Activated T-cell treated with anti-CD3 and anti-CD28 coated beads for 1 hour (primary cell): Measurements from ENCODE around the gene TMEM221.
"Not testable (repeated sequence)": the region's sequence is repeated elsewhere in the genome, so short reads cannot be mapped to it uniquely, and the experiment has no call there.

Source experiments
- DNase-seq: peaks from one replicate; pipeline ENCODE4 v3.0.0-alpha.2; 2020; ENCODE audit warnings: low read depth

TMEM221 gene

DNA sequence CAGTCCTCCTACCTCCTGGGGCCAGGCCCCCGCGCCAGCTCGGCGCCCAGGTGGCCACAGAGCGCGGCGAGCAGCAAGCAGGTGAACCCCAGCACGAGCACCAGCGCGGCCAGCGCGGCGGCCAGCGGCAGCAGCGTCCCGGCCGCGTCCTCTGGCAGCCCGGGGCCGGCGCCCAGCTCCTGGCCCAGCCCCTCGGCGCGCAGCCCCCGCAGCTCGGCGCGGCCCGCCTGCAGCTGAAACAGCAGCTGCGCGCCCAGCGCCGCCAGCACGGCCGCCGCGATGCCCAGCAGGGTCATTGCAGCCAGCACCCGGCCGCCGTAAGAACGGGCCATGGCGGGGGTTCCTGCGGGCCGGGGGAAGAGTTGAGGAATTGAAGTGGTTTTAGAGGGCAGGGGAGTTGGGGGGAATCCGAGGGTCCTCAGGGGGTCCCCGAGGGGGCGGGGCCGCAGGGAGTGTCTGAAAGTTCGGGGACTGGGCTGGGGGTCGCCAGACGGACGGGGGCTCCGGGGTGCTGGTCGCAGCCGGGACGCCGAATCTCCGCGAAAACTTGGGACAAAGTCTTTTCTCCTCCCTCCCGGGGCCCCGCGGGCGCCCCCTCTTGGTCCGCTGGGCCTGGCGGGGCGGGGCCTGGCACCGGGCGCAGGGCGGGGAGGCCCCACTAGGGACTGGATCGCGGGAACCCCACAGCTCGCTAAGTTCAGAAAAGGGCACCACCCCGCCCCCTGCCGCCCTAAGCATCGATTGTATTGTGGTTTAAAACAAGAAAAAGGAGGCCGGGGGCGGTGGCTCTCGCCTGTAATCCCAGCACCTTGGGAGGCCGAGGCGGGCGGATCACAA lies at the start of gene TMEM221:
TMEM221 (minus strand) TSS at position 538 of the 837 bp plus-strand sequence; CDS start at position 332, 206 bp downstream.
- DNase-seq = peak; percentile 42

DNA sequence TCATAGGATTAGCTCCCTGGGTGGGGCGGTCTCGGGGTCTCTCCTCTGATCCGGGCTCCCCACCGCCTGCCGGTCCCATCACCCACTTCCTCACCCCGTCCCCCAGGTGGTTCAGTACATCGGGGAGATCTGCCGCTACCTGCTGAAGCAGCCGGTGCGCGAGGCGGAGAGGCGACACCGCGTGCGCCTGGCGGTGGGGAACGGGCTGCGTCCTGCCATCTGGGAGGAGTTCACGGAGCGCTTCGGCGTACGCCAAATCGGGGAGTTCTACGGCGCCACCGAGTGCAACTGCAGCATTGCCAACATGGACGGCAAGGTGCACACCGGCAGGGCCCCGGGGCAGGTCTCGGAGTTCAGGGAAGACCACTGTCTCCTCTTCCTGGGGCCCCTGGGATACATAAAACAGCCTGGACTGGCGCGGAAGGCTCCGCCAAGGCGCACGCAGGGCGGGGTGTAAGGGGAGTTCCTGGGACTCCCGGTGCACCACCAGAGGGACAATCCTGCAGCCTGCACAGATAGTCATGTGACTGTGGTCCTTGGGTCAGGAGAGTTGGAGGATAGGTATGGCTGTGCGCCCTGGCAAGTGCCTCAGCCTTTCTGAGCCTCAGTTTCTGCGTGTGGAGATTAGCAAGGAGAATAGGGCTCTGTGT lies 48.8 kb upstream of the TMEM221 start:
- no peak for DNase-seq

DNA sequence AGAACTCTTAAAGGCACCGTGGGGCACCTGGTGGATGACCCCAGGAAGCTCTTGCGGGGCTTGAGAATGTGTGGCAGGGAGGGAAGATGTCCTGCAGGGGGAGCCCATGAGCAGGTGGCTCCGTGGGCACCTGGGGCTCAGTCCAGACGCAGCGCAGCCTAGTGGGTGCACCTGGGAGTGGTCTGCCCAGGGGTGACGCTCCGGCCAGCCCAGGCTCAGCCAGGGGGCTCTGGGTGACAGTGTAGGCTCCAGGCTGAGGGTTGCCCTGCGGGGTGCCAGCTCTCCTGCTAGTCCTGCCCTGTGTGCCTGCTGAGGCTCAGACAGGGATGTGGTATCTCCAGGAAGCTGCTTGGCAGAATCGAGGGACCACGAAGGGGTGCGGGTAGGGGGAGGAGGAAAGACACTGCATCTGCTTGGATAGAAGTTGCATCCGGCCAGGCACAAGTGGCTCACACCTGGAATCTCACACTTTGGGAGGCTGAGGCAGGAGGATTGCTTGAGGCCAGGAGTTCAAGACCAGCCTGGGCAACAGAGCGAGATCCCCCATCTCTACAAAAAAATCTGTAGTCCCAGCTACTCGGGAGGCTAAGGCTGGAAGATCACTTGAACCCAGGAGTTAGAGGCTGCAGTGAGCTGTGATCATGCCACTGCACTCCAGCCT lies 48.0 kb upstream of the TMEM221 start:
- DNase-seq = peak; percentile 78

DNA sequence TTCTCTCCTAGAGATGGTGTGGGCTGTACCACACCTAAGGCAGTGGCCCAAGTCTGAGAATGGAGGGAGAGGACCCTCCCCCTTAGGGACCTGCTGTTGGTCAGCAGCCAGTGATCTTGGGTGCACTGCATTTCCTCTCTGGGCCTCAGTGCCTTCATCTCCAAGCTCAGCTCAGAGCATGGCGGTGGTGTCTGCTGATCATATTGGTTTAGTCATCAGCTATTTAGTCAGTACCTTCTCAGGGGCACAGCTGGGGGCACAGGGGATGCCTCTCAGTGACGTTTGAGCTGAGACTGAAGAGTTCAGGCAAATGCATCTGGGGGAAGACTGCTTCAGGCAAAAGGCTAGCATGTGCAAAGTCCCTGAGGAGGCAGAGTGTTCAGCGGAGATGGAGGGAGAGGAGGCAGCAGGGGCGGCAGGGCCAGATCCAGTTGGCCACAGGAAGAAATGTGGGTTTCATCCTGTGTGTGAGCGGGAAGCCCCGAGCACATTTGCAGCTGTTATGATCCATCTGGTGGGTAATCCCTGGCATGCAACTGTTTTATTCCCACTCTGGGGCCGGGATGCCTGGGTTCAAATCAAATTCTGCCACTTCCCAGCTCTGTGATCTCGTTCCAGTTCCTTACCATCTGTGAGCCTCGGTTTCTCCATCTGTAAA lies 47.3 kb upstream of the TMEM221 start:
- DNase-seq = no peak

DNA sequence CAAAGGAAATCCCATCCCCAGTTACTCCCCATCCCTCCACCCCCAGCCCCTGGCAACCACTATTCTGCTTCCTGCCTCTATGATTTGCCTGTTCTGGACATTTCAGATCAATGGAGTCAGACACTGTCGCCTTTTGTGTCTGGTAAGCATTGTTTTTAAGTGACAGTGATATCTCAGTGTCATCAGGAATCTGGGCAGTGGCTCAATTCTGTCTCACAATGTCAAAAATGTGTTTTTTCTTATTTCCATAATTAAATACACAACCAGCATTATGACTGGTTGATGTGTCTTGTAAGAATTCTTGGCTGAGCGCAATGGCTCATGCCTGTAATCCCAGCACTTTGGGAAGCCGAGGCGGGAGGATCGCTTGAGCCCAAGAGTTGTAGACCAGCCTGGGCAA lies 42.8 kb upstream of the TMEM221 start:
- DNase-seq = no peak

DNA sequence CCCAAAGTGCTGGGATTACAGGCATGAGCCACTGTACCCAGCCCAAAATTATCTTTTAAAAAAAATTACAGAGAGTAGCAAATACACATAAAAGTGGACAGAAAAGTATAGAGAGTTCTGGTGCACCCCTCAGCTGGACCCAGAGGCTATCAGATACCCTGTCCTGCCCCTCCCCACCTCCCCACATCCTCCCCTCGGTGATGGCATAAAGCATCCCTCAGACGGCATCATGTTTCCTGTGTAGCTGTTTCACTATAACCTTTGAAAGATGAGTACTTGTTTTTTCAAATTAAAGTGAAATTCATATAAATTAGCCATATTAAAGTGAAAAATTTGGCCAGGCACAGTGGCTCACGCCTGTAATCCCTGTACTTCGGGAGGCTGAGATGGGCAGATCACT lies 41.9 kb upstream of the TMEM221 start:
- no peak for DNase-seq

DNA sequence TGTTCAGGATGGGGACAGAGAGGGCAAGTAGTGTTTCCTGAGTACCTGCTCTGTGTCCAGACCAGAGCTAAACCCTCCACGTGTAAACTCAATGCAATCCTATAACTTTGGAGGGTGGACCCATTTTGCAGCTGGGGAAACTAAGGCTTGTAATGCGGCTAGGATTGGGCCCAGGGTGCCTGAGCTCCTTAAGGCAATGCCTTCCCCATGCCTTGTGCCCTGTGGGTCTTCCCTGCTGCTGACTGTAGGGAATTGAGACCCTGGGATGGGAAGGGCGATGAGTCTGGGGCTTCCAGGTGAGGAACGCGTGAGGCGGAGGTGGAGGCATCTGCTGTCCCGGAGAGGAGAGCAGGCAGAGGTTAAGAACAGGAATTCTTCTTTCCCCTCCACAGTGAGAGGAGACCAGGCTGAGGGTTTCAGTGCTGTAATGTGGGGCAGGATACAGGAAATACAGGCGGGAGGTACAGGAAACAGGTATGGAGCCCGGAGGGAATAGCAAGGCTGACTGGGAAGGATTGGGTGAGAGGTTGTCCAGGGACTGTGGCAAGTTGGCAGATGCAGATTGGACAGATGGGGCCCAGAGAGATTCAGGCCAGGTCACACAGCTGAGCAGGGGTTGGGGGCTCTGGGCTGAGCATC lies 41.0 kb upstream of the TMEM221 start:
- no peak for DNase-seq

DNA sequence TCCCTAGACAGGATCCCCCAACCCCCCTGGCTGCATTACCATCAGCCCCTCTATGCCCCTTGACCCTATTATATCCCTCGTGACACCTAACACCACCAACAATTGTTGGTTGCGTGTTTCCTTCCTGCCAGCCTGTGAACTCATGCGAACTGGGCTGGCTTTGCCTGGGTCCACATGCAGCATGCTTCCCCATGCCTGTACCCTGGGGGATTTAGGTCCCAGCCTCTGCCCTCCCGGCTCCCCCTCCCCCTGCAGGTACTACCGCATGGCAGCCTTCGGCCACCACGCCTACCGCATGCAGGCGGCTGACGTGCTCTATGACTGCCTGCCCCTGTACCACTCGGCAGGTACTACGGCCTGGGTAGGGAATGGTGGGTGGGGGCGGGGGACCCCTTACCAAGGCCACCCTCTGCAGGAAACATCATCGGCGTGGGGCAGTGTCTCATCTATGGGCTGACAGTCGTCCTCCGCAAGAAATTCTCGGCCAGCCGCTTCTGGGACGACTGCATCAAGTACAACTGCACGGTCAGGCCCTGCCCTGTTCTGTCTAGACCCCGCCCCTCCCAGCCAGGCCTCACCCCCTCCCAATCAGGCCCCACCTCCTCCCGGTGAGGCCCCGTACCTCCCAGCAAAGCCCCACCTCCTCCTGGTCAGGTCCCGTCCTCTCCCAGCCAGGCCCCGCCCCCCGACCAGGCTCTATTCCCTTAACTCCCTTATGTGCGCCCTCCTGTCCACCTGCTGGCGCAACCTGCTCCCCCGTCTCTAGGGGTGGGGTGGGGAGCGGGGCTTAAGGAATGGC lies 40.3 kb upstream of the TMEM221 start:
- DNase-seq = peak; percentile 66

DNA sequence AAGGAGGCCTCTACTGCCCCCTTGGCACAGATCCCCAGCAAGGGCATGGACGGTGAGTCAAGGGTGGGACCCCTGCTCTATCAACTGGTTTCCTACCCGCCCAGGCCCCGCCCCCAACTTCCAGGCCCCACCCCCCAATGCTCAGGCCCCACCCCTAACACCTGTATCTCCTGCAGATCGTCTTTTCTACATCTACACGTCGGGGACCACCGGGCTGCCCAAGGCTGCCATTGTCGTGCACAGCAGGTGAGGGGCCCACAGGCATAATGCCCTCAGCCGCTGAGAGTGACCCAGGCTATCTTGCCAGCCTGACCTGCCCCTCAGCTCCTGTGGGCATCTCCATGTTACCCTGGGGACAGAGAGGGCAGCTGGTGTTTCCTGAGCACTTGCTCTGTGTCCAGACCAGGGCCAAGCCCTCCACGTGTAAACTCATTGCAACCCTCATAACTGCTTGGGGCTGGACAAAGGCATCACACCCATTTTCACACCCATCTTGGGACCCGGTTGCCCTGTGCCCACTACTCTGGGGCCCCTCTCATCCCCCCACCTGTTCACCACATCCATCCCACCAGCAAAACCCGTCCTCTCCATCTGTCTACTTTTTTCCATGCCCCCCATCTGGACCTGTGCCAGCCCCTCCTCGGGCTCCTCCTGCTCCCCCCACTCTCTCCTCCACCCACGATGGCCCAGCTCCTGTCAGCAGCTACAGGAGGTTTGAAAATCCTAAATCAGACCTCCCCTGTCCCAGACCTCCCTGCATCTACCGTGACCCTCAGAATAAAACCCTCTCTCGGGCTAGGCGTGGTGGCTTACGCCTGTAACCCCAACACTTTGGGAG lies 39.0 kb upstream of the TMEM221 start:
- DNase-seq = no peak

DNA sequence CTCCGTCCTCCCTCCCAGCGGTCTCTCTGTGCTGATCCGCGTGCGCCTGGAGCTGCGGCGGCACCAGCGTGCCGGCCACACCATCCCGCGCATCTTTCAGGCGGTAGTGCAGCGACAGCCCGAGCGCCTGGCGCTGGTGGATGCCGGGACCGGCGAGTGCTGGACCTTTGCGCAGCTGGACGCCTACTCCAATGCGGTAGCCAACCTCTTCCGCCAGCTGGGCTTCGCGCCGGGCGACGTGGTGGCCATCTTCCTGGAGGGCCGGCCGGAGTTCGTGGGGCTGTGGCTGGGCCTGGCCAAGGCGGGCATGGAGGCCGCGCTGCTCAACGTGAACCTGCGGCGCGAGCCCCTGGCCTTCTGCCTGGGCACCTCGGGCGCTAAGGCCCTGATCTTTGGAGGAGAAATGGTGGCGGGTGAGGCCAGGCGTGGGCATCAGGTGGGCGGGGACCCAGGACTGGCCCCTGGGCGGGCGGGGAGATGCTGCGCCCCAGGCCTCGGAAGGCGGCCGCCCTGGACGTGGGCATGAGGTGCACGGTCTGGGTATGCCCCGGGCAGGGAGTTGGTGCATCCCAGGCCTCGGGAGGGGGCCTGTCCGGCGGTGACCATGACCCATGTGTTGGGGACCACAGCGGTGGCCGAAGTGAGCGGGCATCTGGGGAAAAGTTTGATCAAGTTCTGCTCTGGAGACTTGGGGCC lies 38.2 kb upstream of the TMEM221 start:
- no peak for DNase-seq

DNA sequence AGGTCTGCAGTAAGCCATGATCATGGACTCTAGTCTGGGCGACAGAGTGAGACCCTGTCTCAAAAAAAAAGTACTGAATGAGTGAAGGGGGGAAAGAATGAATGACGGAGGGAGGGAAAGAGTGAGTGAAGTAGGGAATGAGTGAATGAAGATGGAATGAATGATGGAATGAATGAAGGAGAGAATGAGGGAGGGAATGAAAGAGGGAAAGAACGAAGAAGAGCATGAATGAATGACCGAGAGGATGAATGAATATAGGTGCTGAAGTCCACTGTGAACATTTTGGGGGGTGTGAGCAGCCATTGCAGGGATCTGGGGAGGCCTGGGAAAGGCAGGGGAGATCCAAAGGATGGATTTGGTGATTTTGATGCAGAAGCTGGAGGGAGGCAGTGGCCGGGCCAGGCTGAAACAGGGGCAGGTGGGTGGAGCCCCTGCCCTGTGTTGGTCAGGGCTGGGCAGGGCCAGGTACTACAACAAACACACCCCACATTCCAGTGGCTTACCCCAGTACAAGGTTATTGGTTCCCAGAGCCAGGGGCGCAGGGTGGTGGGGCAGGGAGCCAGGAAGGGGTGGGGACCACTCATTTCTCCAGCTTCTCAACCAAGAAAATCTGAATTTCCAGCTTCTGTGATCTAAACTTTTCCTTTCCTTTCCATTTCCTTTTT lies 36.2 kb upstream of the TMEM221 start:
- DNase-seq = no peak

DNA sequence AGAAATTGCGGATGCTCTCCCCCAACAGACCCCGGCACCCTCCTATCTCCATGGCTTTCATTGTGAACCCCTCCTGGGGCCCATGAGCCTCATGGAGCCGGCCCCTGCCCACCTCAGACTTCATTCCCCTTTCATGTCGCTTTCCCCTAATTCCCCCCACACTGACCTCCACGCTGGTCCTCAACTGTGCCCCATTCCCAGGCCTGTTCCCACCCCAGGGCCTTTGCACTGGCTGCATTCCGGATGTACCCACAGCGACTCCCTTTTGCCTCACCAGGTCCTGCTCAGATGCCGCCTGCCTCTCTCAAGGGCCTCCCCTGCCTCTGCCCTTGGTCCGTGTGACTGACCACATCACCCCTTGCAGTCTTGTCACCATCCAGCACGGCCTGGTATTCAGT lies 35.1 kb upstream of the TMEM221 start:
- no peak for DNase-seq

DNA sequence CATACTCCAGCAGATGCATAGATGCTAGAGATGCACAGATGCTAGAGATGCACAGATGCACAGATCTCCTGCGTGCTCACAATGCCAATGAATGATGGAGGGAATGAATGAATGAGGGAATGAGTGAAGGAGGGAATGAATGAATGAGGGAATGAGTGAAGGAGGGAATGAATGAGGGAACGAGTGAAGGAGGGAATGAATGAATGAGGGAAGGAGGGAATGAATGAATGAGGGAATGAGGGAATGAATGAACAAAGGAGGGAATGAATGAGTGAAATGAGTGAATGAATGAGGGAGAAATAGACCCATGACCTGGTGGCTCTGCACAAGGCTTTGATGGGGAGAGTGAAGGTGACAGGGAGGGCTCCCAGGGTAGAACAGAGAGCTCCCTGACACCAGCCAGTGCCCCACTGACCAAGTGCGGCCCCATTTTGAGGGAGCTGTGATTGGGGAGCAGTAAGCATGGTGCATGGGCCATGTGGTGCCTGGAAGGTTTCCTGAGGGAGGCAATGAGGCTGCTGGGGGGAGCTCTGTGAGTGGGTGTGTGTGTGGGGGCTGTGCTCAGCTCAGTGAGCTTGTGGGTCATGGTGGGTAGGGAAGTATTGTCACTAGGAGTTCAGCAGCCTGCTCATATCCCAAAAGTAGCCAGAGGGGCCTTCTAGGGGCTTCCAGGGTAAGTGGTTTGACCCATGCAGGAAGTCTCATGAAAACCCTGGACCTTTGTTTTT lies 34.6 kb upstream of the TMEM221 start:
- no peak for DNase-seq

DNA sequence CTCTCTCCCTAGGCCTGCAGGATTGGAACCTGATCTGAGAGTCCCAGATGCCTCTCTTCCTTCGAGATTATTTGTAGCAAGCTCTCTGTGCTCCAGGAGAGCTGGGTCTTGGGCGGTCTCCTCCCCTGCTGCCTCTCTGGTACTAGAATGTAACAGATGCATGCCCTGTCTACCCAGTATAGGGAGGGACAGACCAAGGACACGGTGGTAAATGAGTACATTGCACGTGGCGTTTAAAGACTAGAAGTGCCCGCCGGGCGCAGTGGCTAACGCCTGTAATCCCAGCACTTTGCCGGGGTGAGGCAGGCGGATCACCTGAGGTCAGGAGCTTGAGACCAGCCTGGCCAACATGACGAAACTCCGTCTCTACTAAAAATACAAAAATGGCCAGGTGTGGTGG lies 33.5 kb upstream of the TMEM221 start:
- no peak for DNase-seq

DNA sequence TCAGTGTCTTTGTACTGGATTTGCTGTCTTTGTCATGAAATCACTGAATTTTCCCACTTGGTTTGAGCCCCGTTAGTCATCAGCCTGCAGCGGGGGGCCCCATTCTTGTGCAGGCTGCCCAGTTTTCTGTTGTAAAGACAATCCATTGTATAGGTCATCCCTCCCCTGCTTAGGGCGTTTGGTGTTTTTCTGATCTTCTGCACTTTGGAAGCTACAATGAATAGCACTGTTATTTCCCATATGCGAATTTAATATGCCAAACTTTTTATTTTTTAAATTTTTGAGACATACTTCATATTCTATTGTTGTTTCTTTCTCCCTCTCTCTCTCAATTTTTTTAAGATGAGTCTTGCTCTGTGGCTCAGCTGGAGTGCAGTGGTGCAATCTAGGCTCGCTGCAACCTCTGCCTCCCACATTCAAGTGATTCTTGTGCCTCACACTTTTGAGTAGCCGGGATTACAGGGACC lies 30.9 kb upstream of the TMEM221 start:
- DNase-seq = no peak

DNA sequence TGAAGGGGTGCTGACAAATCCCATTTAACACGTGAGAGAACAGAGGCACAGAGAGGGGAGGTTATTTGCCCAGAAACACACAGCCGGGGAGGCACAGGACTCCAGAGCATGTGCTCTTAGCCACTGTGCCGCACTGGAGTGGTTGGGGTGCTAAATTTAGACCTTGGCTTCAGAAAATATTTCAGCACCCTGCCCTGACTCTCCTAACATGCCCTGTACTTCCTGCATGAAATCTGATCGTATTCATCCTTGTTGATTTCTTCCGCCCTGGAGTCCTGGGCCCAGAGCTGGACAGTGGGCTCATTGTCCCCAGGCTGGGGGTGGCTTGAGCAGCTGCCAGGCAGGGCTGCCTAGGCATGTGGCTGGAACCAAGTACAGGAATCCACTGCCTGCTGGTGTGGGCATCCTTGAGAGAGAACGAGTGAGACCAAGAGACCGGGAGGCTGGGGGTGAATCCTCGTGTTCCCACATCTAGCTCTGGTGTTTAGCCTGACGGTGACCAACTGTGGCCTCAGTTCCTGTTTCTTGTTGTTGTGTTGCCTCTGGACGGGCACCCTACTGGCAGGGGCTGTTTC lies 27.2 kb upstream of the TMEM221 start:
- DNase-seq = no peak

DNA sequence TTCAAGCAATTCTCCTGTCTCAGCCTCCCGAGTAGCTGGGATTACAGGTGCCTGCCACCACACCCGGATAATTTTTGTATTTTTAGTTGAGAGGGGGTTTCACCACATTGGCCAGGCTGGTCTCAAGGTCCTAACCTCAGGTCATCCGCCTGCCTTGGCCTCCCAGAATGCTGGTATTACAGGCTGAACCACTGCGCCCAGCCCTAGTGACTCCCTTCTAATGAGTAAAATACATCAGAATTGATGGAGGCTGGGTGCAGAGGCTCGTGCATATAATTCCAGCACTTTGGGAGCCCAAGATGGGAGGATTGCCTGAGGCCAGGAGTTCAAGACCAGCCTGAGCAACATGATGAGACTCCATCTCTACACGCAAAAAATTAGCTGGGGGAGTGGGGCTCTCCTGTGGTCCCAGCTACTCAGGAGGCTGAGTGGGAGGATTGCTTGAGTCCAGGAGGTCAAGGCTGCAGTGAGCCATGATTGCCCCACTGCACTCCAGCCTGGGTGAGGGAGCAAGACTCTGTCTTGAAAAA lies 26.6 kb upstream of the TMEM221 start:
- not testable (repeated sequence) for DNase-seq

DNA sequence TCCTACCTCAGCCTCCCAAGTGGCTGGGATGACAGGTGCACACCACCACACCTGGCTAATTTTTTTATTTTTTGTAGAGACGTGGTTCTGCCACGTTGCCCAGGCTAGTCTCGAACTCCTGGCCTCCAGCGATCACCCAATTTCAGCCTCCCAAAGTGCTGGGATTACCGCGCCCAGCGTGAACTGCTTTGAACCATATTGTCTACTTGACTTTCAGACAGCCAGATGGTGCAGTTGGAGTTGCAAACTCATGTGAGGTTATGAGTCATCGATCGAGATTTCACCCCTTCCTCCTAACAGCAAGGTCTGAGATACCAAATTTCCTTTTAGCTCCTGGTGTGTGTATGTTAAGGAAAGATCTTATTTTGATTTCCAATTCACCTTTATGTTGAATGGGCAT lies 24.6 kb upstream of the TMEM221 start:
- no peak for DNase-seq
